ENCODE measurements around the gene MPO.

Gene MPO

GRCh38 chr17:58322581-58323185 is 41.9 kb upstream of the MPO start:
- no peak overlapping the region for H3K4me3 Mint-ChIP-seq
- peaks cover 29% of the 10 kb centered on the region for H3K36me3 Mint-ChIP-seq (ENCODE audit: low read depth)
- peaks cover 24% of the 10 kb centered on the region for H3K4me1 Mint-ChIP-seq (ENCODE audit: low read depth)
- H3K9me3 Mint-ChIP-seq = no peaks in the 10 kb centered on the region
- peak overlapping the region; percentile 41 for H3K27ac Mint-ChIP-seq
- no peaks in the 10 kb centered on the region for H3K27me3 Mint-ChIP-seq (ENCODE audit: low read depth)

DNA sequence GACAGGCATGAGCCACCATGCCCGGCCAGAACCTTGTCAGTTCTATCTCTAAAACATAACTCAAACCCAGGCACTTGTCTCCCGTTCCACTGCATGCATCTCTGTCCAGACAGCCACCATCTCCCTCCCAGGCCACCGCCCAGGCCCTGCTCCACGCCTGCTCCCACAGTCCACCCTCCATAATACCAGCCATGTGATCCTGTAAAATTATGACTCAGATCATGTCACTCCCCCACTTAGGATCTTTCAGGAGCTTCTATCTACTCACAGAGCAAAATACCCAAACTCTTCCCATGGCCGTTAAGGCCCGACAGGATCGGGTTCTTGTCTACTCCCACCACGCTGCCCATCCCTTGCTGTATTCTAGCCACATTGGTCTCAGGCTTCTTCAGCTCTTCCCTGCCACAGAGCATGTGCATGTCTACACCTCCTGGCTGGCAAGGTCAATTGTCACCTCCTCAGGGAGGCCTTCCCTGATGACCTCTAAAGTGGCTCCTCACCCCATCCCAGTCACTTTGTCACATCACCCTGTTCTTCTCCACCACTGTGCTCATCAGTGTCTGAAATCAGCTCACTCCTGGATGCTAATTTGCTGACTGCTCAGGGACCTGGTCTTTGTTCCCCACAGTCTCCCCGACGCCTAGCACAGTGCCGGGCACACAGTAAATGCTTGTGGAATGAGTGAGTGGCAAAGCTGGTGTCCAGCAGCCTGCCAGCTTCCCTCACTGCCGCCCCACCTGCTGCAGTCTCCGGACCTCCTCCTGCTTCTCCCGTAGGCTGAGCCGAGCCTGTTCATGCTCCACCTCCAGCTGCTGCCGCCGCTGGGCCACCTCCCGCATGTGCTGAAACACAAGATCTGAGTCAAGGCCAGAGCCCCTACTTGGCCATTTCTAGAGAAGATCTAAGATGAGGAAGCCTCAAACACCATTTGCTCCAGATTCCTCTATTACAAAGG is 41.1 kb upstream of the MPO start:
- peaks cover 33% of the 10 kb centered on the region for H3K36me3 Mint-ChIP-seq (ENCODE audit: low read depth)
- no peak overlapping the region for H3K4me3 Mint-ChIP-seq

DNA sequence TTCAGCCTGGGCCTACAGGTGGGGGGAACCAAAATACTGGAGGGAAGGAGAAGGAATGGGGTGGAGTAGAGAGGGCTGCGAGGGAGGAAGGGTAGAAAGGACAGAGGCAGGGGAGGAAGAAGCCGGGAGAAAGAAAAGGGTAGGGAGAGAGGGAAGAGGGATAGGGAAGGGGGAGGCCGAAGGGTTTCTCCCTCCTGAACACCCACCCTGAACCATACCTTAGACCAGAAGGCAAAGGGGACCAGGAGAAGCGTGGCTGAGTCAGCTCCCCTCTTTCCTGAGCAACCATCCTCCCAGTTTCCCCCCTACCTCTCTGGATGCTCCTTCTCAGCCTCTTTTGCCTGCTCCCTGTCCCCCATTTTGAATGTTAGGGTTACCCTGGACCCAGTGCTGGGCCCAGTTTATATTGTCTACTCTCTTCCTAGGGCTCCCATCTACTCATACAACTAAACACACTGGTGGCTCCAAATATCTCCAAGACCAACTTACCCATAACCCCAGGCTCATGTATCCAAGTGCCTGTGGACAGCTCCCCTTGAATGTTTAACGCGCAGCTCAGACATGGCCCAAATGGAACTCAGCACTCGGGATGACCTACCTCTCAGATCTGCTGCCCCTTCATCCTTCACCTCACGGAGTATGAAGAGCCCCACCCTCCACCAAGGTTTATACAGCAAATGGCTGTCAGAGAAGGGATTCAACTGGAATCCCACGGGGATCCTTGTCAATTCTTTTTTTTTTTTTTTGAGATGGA is 40.0 kb upstream of the MPO start:
- Mint-ChIP-seq H3K9me3 (no peaks in the 10 kb centered on the region), H3K36me3 (ENCODE audit: low read depth) (peaks cover 33% of the 10 kb centered on the region)

More for the DNA sequence above, 41.1 kb upstream of the MPO start:
- H3K27me3 Mint-ChIP-seq (ENCODE audit: low read depth) = no peaks in the 10 kb centered on the region
- H3K27ac Mint-ChIP-seq = peak overlapping the region; percentile 28
- no peaks in the 10 kb centered on the region for H3K9me3 Mint-ChIP-seq
- H3K4me1 Mint-ChIP-seq (ENCODE audit: low read depth) = peaks cover 25% of the 10 kb centered on the region

DNA sequence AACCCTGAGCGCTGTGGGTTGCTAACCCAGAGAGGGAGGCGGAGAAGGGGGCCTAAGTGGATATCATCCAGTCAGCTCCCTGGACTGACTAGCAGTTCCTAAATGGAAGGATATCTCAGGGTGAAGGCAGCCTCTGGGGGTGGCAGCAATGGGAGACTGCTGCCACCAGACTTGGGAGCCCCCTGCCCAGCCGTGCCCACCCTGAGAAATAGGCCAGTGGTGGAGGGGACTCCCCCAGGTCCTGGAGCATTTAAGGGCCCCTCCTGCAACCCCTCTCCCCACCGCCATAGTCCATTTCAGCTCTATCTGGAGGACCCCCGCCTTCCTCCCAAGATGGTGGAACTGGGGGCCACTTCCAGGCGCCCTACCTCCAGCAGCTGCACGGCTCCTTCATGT is 39.4 kb upstream of the MPO start:
- Mint-ChIP-seq H3K4me3 (no peak overlapping the region), H3K9me3 (no peaks in the 10 kb centered on the region), H3K36me3 (ENCODE audit: low read depth) (peaks cover 38% of the 10 kb centered on the region), H3K27ac (peak overlapping the region; percentile 39), H3K4me1 (ENCODE audit: low read depth) (peaks cover 19% of the 10 kb centered on the region), H3K27me3 (ENCODE audit: low read depth) (no peaks in the 10 kb centered on the region)

More for the DNA sequence above, 40.0 kb upstream of the MPO start:
- Mint-ChIP-seq H3K27ac (peak overlapping the region; percentile 47), H3K4me1 (ENCODE audit: low read depth) (peaks cover 19% of the 10 kb centered on the region), H3K4me3 (no peak overlapping the region), H3K27me3 (ENCODE audit: low read depth) (no peaks in the 10 kb centered on the region)

DNA sequence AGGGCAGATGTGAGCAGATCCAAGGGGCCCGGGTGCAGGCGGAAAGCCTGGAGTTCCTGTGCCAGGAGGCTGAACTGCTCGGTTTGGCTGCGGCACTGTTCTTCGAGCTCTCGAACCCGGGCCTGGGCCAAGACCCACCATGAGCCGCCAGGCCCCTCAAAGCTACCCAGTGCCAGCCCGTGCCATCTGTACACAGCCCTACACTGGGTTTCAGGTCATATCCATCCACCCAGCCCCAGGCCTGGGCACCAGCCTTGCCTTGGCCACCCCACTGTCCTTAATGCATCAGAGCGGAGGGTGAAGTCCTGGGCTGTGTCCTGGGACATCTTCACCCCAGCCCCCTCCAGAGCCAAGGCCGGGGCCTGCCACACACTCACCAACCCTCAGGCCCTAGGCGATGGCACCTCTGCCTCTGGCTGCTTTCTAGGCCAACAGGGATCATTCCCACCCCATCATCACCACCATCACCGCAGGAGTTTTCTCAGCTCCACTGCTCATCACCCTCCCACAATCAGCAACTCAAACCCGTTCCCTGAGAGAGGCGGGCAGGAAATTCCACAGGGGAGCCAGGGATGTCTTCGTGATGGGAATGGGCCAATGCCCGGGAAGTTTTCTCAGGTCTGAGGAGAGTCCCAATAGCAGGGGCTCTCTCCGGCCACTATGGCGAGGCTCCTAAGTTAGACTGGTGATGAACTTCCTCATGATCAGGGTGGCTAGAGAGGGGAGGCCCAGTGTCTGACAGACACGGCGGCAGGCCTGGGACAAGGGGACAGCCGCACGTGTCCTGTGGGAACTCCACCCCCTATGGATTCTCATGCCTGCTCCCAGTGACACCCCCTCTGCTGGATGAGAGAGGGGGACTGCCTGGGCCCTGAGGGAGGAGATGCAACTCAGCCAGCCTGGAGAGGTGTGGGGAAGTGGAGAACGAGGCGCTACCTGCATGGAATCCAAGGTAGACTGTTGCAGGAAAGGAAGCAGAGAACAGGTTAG is 38.7 kb upstream of the MPO start:
- H3K27ac Mint-ChIP-seq = peak overlapping the region; percentile 39

GRCh38 chr17:58318627-58319172 is 38.0 kb upstream of the MPO start:
- H3K36me3 Mint-ChIP-seq (ENCODE audit: low read depth) = peaks cover 49% of the 10 kb centered on the region
- H3K4me3 Mint-ChIP-seq = no peak overlapping the region
- no peaks in the 10 kb centered on the region for H3K27me3 Mint-ChIP-seq (ENCODE audit: low read depth)
- H3K4me1 Mint-ChIP-seq (ENCODE audit: low read depth) = peaks cover 18% of the 10 kb centered on the region
- no peaks in the 10 kb centered on the region for H3K9me3 Mint-ChIP-seq
- H3K27ac Mint-ChIP-seq = peak overlapping the region; percentile 26

More for the DNA sequence above, 38.7 kb upstream of the MPO start:
- Mint-ChIP-seq H3K4me1 (ENCODE audit: low read depth) (peaks cover 18% of the 10 kb centered on the region), H3K4me3 (no peak overlapping the region), H3K36me3 (ENCODE audit: low read depth) (peaks cover 44% of the 10 kb centered on the region), H3K27me3 (ENCODE audit: low read depth) (no peaks in the 10 kb centered on the region), H3K9me3 (no peaks in the 10 kb centered on the region)

DNA sequence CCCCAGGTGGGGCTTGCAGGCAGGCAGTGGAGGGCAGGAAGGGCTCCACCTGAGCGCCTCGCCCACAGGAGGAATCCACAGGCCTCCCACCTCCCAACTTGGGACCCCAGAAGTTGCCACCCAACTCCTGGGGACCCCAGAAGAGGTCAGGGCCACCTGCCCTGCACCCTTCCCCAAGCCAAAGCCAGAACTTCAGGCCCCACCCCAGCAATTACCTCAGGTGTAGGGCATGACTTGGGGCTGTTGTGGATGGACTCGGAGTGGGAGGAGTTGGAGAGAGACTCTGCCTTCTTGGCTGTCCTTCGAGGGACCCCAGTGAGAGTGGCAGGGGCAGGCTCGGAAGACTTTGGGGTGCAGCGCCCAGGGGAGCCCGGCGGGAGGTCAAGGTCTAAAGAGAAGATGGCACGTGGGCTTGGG is 37.3 kb upstream of the MPO start:
- Mint-ChIP-seq H3K4me3 (no peak overlapping the region), H3K27ac (peak overlapping the region; percentile 26), H3K9me3 (no peaks in the 10 kb centered on the region), H3K4me1 (ENCODE audit: low read depth) (peaks cover 16% of the 10 kb centered on the region), H3K27me3 (ENCODE audit: low read depth) (no peaks in the 10 kb centered on the region), H3K36me3 (ENCODE audit: low read depth) (peaks cover 45% of the 10 kb centered on the region)

GRCh38 chr17:58317421-58318064 is 36.8 kb upstream of the MPO start:
- no peaks in the 10 kb centered on the region for H3K27me3 Mint-ChIP-seq (ENCODE audit: low read depth)
- peaks cover 16% of the 10 kb centered on the region for H3K4me1 Mint-ChIP-seq (ENCODE audit: low read depth)
- no peaks in the 10 kb centered on the region for H3K9me3 Mint-ChIP-seq
- H3K36me3 Mint-ChIP-seq (ENCODE audit: low read depth) = peaks cover 47% of the 10 kb centered on the region
- H3K27ac Mint-ChIP-seq = peak overlapping the region; percentile 81
- no peak overlapping the region for H3K4me3 Mint-ChIP-seq

GRCh38 chr17:58316260-58316960 is 35.7 kb upstream of the MPO start:
- H3K27ac Mint-ChIP-seq = no peak overlapping the region
- no peaks in the 10 kb centered on the region for H3K9me3 Mint-ChIP-seq
- H3K27me3 Mint-ChIP-seq (ENCODE audit: low read depth) = no peaks in the 10 kb centered on the region
- no peak overlapping the region for H3K4me3 Mint-ChIP-seq
- H3K36me3 Mint-ChIP-seq (ENCODE audit: low read depth) = peaks cover 41% of the 10 kb centered on the region
- H3K4me1 Mint-ChIP-seq (ENCODE audit: low read depth) = peaks cover 12% of the 10 kb centered on the region

DNA sequence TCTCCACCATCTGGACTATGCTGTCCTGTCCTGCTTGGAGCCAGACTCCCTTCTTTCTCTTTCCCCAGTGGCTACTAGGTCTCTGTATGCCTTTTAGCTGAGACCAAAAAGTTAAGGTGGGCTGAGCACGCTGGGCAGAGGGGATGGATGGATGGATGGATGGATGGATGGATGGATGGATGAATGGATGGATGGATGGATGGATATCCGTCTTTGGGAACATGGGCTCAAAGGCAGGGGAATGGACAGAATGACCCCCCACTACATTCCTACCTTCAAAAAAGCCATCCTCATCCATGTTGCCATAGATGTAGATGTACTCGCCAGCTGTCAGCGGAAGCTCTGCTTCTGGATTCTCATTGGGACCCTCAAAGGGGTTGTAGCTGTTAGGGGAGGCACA is 35.0 kb upstream of the MPO start:
- H3K4me3 Mint-ChIP-seq = peak overlapping the region; percentile 37
- no peaks in the 10 kb centered on the region for H3K9me3 Mint-ChIP-seq
- peaks cover 9% of the 10 kb centered on the region for H3K4me1 Mint-ChIP-seq (ENCODE audit: low read depth)
- H3K27me3 Mint-ChIP-seq (ENCODE audit: low read depth) = no peaks in the 10 kb centered on the region
- peaks cover 41% of the 10 kb centered on the region for H3K36me3 Mint-ChIP-seq (ENCODE audit: low read depth)
- peak overlapping the region; percentile 8 for H3K27ac Mint-ChIP-seq

DNA sequence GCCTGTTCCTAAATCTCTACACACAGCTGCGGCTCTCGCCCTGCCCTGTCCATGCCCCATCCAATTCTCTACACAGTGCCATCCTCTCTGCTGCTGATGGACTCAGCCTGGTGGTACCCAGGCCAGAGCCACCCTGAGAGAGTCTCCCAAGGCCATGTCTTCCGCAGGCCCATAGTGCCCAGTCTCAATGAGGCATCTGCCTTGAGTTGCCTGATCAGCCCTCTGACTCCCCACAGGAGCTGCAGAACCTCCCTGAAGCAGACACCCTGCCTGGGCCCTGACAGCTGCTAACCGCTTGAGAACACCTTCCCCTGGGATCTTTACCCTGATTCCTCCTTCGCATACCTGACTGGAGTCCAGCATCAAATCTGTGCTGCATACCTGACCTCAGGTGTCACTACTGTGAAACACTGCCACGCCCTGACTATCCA is 34.6 kb upstream of the MPO start:
- H3K27me3 Mint-ChIP-seq (ENCODE audit: low read depth) = no peaks in the 10 kb centered on the region
- no peaks in the 10 kb centered on the region for H3K9me3 Mint-ChIP-seq
- H3K4me3 Mint-ChIP-seq = peak overlapping the region; percentile 37
- peaks cover 9% of the 10 kb centered on the region for H3K4me1 Mint-ChIP-seq (ENCODE audit: low read depth)
- peaks cover 40% of the 10 kb centered on the region for H3K36me3 Mint-ChIP-seq (ENCODE audit: low read depth)
- H3K27ac Mint-ChIP-seq = peak overlapping the region; percentile 8

GRCh38 chr17:58314706-58315015 is 33.9 kb upstream of the MPO start:
- Mint-ChIP-seq H3K9me3 (no peaks in the 10 kb centered on the region), H3K27me3 (ENCODE audit: low read depth) (no peaks in the 10 kb centered on the region), H3K27ac (no peak overlapping the region), H3K4me3 (no peak overlapping the region), H3K36me3 (ENCODE audit: low read depth) (peaks cover 41% of the 10 kb centered on the region), H3K4me1 (ENCODE audit: low read depth) (peaks cover 9% of the 10 kb centered on the region)
